Keratinocyte (primary cell): ENCODE results near the gene SWT1.

Experiments used
- CTCF ChIP-seq, 3 experiments: IDR thresholded peaks in 1 of 3; conservative IDR thresholded peaks in 1 of 3; optimal IDR thresholded peaks in 1 of 3; 2 replicates in 2 of 3; 3 replicates in 1 of 3; pipeline versions ENCODE3 to v1.5.1; 2011; ENCODE audit warnings: low read length in 3 of 3, mild to moderate bottlenecking in 3 of 3, moderate library complexity in 2 of 3, control low read depth in 1 of 3, inconsistent platforms in 1 of 3; ENCODE audit not compliant: insufficient read depth in 2 of 3; ENCODE audit errors: extremely low read depth in 1 of 3
- EZH2 ChIP-seq: IDR thresholded peaks from one replicate; pipeline ENCODE4 v1.6.1; 2012; ENCODE audit warnings: inconsistent platforms, mild to moderate bottlenecking, low read length, moderate library complexity

GRCh38 chr1:185316163-185317033 lies 159.4 kb downstream of the SWT1 start:
- TF ChIP-seq CTCF (optimal IDR thresholded peaks at IDR 0.05 in 1 of 3, IDR thresholded peaks at IDR 0.05 in 1 of 3, conservative IDR thresholded peaks at IDR 0.05 in 1 of 3; ENCODE audit: extremely low read depth in 1 of 3, insufficient read depth in 2 of 3, low read length in 3 of 3) (no peak), EZH2 (no peak)
